Embryonic facial prominence (tissue), 1 donor: ENCODE measurements around the gene MYO19.
"Not testable (repeated sequence)": the region's sequence is repeated elsewhere in the genome, so short reads cannot be mapped to it uniquely, and the experiment has no call there.

ENCODE experiments used
- DNase-seq: peaks from one replicate; pipeline ENCODE4 v3.0.0-alpha.2; 2016; ENCODE audit errors: extremely low spot score

The MYO19 gene

GRCh38 chr17:36533935-36534839, 481 bp downstream of the MYO19 start:
- DNase-seq: no peak

- no peak for DNase-seq
These were observed 2.2 kb downstream of the MYO19 start for GRCh38 chr17:36532435-36532975.

- no peak for DNase-seq
These were observed 5.5 kb downstream of the MYO19 start for GRCh38 chr17:36529121-36529520.

GRCh38 chr17:36527621-36528250, 6.9 kb downstream of the MYO19 start:
- no peak for DNase-seq

- no peak for DNase-seq
These were observed 8.8 kb downstream of the MYO19 start for GRCh38 chr17:36525888-36526287.

GRCh38 chr17:36525113-36525512, 9.6 kb downstream of the MYO19 start:
- DNase-seq: no peak

GRCh38 chr17:36524428-36524876, 10.2 kb downstream of the MYO19 start:
- DNase-seq: no peak

GRCh38 chr17:36523113-36523512, 11.6 kb downstream of the MYO19 start:
- no peak for DNase-seq

GRCh38 chr17:36515837-36516236, 18.8 kb downstream of the MYO19 start:
- no peak for DNase-seq

- DNase-seq: no peak
These were observed 19.8 kb downstream of the MYO19 start for GRCh38 chr17:36514856-36515255.

- no peak for DNase-seq
These were observed 22.0 kb downstream of the MYO19 start for GRCh38 chr17:36512641-36513040.

- no peak for DNase-seq
These were observed 23.5 kb downstream of the MYO19 start for GRCh38 chr17:36511216-36511615.

- no peak for DNase-seq
These were observed 24.0 kb downstream of the MYO19 start for GRCh38 chr17:36510636-36511035.

- DNase-seq: no peak
These were observed 25.2 kb downstream of the MYO19 start for GRCh38 chr17:36509272-36509985.

GRCh38 chr17:36508439-36508838, 26.2 kb downstream of the MYO19 start:
- not testable (repeated sequence) for DNase-seq

- no peak for DNase-seq
These were observed 27.4 kb downstream of the MYO19 start for GRCh38 chr17:36507266-36507665.

GRCh38 chr17:36506831-36507230, 27.8 kb downstream of the MYO19 start:
- DNase-seq: no peak

- DNase-seq: no peak
These were observed 28.3 kb downstream of the MYO19 start for GRCh38 chr17:36506249-36506826.

- DNase-seq: no peak
These were observed 29.5 kb downstream of the MYO19 start for GRCh38 chr17:36505171-36505570.

GRCh38 chr17:36504156-36504545, 30.5 kb downstream of the MYO19 start:
- no peak for DNase-seq

- DNase-seq: no peak
These were observed 31.1 kb downstream of the MYO19 start for GRCh38 chr17:36503456-36504155.
